K562 treated with DMSO at 1 percent for 48 hours (cell line): ENCODE data around the gene LARP4B. TPM values are rescaled to one million over a fixed set of nuclear protein-coding genes. Genes with fewer than 3 reads are reported as not detected.

ENCODE experiments used
- total RNA-seq: library from RNA; unstranded; fragments of 300-600 nt; gene quantifications from 2 replicates; pipeline ENCODE4 v1.2.3, GENCODE V29; 2022; ENCODE audit warnings: low replicate concordance; ENCODE audit errors: extremely low read depth

The LARP4B gene
- total RNA-seq = not detected in 2 replicates

DNA sequence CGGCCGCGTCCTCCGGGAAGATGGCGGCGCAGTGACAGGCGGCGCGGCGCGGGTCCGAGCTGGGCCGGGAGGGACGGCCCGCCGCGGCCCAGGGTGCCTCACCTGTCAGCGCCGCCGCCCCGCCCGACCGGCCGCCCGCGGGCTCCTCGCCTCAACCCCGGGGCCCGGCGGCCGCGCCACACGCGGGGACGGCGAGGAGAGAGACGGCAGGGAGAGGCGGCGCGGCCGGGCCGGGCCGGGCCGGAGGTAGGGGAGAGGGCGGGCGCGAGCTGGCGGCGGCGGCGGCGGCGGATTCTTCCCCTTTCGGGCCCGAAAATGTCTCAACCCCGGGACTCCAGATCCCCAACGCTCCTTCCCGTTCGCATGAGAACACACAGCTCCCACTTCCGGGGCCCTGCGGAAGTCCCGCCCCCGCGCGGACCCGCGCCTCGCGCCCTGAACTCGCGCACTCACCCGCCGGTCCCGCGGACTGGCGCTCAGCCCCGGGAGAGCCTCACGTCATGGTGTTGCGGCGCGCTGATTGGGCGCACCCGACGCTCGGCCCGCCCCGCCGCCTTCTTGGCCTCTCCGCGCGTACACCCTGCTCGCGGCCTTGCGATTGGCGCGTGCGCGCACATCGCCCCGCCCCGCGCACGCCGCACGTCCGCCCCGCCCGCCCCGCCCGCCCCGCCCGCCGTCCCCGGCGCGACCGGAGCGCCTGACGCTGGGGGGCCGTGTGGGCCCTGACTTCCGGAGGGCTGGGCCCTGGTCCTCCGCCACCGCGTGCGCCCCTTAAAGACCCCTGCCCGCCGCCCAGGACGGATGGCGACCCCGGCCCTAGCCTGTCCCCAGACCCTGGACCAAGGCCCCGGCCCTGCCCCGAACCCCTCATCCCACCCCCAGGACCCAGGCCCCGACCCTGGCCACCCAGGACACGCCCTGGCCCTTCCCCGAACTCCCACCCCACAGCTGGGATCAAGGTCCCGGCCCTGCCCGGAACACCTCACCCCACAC lies at the start of gene LARP4B:
LARP4B (minus strand) TSS at position 380 of the 993 bp plus-strand sequence. CDS start 45,984 bp downstream, outside the sequence.

Other genes with a start within 250 kb of the LARP4B start
- gene DIP2C, start 242.0 kb downstream of the LARP4B start, total RNA-seq = not detected in 2 replicates
- gene GTPBP4, start 56.7 kb upstream of the LARP4B start, total RNA-seq = not detected in 2 replicates
- gene IDI2, start 94.2 kb upstream of the LARP4B start, total RNA-seq = not detected in 2 replicates
- gene IDI1, start 117.4 kb upstream of the LARP4B start, total RNA-seq = not detected in 2 replicates
- not detected in 2 replicates for gene WDR37, start 124.7 kb upstream of the LARP4B start, total RNA-seq